ENCODE measurements around the gene ZMIZ1.
A peak's percentile ranks its signal among the peaks of the same experiment; 100 is the strongest.

ZMIZ1 gene

DNA sequence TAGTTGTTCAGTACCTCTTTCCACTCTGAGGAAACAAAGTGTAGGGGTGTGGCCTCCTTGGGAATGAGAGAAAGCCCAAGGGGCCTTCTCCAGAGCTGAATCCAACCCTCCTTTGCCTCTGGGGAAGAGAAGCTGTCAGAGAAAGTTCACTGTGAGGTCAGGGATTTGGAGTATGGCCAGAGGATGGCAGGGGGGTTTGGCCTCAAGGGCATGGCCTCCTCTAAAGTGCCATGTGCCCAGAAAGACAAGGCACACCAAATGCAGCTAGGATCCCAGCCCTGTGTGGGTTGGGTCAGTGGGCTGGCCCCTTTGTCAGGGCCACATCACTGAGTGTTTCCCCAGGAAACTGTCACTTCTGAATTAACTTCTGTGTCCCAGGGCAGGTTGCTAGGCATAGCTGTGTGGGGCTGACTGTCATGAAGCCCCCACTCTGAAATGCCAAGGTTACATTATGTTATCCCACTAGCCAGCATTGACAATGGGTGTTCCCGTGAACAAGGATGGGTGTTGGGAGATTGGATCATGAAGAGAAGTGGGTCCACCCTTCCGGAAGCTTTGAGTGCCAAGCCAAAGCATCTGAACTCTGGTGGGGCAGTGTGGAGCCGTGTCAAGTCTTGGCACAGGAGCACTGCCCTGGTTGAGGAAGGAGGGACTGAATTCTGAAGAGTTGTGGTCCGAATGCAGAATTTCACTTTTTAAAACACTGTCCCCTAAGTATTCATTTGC, 123.3 kb downstream of the ZMIZ1 start:
- no peak for DNase-seq

DNA sequence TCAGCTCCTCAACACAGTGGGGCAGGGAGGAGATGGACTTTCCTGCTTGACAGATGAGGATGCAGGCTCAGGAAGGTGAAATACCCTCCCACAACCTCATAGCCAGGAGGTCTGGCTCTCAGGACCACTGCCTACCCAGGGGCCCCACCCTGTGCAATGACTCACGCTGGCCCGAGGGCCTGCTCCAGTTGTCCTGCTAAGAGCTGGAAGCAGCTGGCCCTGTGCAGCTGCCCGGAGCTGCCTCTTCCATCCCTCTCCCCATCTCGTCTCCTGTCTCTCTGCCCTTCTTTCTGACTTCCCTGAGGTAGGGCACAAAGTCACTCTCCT, 123.9 kb downstream of the ZMIZ1 start:
- no peak for DNase-seq

DNA sequence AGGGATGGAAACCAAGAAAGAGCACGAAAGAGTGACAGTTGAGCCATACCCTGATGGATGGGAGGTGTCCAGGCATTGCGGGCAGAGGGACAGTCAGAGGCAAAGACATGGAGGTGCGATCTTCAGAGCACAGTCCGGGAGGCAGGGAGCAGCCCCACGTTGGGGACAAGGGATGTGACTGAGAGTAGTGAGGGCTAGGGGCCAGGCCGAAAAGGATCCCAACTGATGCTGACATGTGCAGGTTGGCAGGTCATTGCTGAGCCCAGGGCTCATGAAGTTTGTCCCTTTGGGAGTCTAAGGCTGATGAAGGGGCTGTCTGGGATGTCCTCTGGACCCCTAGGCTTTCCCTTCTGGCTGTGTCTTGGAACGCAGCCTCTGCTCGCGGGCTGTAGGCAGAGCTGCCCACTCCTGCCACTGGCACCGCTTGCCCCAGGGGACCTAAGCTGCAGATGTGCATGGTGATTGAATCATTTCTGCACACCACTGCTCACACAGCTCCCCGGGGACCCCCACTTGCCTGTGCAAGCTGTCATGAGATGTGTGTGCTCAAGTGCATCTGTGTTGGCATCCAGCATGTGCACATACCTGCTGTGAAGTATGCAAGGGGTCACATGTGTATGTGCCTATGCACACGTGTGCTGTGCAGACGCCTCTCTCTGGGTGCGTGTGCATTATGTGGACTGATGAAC, 125.1 kb downstream of the ZMIZ1 start:
- DNase-seq, result no peak

DNA sequence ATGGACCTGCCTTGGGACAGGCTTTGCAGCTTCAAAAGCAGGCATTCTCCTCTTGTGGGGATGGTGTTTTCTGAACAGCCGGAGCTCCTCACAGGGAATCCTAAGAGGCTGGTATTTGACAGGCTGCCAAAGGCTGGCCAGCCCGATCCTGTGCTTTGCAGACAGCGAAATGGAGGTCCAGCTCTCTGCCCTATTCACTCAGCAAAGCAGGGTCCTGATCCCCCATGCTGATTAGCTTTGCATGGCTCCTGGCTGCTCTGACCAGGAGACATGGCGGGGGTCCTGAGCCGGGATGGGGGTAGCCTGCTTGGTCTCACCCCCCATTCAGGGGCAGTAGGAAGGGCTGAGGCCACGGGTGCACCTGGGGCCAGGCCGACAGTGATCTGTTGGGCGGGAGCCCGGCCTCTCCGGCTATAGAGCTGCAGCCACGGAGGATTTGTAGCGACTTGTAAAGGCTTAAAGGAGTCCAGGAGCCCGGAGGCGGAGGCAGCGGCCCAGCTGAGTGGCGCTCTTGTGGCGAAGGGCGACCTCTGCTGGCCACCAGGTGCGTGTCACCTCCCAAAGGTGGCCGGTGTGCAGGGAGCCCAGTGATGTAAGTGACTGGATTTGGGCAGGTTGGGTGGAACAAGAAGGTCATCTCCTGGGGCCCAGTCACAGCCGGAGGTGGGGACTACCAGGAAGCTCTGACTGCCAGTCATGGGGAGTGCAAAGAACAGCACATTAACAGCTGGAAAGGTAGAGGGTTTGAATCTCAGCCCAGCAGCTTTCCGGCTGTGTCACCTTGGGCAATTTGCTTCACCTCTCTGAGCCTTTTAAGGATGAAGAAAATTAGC, 126.5 kb downstream of the ZMIZ1 start:
- DNase-seq, result peak; percentile 77

DNA sequence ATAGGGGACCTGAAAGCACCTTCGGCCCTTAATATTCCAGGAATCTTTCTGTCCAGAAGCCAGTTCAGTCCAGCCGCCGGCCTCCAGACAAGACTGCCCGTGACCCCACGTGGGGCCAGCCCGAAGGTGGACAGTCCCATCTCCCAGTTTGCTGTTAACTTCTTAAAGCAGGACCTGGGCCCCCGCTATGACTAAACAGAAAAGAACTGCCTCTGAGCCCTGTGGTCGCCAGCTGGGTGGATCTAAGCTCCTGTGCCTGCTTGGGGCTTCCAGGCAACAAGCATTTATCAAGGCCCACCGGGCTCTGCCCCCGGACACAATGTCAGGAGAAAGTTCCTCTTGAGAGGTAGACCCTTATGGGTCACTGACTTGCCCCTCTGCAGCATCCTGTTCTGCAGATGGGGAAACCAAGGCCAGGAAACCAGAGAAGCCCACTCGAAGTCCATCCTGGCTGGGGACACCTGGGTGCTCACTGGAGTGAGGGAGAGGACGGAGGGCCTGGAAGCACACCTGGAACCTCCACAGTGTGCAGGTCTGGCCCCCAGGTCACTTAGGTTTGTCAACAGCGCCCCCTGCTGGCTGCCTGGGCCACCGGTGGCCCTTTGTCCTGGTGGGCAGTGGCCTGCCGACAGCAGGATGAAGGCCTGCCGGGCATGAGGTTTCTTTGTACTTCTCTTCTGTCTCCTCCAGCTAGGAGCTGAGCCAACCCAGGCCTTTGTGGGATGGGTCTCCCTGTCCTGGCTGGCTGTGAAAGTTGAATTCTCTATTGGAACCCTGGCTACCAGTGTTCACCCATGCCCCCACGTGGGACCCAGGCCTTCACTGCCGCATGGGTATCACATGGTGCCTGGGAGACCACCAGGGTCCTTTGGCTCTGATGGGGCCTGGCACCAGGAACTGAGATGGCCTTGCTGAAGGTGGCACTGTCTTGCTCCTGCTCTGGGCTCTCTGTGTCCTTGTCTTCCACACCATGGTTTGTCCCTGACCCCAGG, 128.0 kb downstream of the ZMIZ1 start:
- DNase-seq, result peak; percentile 45

DNA sequence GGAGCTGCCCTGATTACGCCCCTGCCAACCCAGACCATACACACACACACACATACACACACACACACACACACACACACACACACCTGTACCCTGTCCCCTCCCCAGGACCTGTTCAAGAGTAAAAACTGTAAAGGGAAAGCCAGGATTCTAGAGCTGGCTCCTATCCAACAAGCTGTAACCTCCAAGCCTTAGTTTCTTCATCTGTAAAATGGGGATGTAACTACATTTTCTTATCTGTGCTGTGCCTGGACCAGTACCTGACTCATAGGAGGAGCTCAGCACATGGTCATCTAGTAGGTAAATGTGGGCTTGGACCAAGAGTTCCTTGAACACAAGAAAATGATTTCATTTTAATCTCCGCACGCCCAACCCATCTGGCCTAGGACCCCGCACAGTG, 128.8 kb downstream of the ZMIZ1 start:
- no peak for DNase-seq

DNA sequence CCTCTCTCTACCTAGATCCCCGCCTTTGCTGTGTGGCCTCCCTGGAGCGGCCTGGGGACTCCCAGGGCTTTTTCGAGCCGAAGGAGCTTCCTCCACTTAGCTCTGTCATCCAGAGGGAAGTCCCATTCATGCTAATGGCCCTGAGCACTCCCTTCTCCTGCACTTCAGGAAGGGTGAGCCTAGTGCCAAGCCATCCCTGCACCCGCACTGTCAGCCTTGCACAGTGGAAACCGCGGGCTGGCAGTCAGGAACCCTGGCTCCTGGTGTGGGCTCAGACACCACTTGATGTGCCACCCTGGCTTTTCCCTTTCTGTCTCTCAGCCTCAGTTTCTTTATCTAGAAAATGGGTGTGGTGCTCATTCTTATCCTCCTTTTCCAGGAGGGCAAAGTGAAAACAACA, 131.6 kb downstream of the ZMIZ1 start:
- DNase-seq, result no peak

DNA sequence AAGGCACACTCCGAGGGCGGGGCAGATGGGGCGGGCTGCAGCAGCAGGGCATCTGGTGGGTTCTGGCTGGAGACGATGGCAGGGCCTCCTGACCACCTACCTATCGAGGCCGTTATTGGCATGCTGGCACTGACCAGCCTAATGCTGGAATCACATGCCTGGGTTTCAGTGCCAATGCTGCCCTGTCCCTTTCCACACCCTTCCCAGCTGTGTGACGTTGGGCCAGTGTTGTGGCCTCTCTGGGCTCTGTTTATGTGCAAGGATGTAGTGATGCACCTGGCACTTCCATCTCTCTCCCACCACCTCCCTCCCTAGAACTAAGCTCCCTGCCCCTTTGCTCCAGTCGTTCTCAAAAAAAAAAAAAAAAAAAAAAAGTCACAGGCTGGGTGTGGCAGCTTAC, 132.9 kb downstream of the ZMIZ1 start:
- DNase-seq, result no peak

DNA sequence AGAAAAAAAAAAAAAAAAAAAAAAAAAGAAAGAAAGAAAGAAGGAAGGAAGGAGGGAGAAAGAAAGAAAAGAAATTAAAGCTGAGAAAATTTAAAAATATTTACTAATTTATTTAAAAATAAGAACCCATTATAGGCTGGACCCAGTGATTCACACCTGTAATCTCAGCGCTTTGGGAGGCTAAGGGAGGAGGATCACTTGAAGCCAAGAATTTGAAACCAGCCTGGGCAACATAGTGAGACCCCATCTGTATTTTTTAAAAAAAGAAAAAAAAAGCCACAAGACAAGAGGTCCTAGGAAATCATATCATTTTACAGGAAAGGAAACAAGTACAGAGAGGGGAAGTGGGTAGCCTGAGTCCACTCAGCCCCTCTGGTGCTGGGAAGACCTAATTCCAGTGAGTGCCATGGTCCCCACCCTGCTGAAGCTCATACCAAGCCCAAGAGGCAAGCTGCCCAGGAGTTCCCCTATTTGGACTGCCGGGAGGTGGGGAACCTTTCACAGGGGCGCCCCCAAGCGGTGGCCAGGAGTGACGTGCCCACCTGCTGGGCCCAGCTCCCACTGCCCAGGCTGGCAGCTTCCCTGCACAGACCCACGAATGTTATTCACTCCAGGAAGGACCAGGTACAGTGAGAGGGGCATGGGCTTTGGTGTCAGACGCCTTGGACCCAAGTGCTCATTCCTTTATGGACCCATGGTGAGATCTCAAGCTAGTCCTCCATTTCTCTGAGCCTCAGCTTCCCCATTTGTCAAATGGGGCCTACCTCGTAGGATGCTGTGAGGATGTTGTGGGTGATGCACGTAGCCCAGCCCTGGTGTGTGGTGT, 133.6 kb downstream of the ZMIZ1 start:
- DNase-seq, result peak; percentile 34

DNA sequence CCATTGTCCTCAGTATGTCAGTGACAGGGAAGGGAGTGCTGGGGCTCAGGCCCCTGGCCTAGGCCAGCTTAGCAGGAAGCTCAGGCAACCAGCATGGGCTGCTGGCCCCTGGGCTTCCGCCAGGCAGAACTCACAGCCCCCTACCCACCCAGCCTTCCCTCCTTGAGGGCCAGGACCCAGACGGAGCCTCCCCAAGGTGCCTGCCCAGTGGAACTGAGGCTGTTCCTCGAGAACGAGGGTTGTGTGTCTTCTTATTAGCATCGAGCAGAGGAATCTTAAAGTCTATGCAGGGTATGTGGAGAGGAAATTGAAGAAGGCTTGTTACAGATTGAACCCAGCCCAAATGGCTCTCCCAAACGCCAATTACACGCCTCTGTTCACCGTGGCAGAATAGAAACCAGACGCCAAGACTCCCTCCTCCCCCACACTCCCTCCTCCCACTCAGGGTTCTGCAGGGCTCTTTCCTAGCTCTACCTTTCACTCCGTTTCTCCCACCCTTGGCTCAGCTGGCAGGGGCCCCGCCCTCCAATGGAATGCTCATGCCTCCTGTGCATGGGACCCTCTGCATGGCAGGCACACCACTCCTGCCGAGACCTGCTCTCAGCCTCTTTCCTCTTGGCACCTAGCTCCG, 134.4 kb downstream of the ZMIZ1 start:
- no peak for DNase-seq

DNA sequence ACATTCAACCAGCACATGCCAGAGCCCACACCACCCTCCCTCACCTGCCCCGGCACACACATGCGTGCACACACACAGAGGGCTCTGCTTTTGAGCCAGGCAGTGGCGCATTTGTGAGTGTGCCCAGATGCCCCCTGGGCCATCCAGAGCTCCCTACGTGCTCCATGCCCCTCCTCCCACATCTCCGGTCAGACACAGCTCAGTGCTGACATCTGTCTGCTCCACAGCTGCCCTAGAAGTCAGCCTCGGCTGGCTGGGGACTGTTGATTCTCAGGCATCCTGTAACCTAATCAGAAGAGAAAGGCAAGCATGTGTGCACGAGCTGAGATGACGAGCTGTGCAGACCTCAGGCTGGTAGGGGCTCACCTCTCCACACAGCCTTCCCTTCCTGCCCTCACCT, 135.1 kb downstream of the ZMIZ1 start:
- no peak for DNase-seq

DNA sequence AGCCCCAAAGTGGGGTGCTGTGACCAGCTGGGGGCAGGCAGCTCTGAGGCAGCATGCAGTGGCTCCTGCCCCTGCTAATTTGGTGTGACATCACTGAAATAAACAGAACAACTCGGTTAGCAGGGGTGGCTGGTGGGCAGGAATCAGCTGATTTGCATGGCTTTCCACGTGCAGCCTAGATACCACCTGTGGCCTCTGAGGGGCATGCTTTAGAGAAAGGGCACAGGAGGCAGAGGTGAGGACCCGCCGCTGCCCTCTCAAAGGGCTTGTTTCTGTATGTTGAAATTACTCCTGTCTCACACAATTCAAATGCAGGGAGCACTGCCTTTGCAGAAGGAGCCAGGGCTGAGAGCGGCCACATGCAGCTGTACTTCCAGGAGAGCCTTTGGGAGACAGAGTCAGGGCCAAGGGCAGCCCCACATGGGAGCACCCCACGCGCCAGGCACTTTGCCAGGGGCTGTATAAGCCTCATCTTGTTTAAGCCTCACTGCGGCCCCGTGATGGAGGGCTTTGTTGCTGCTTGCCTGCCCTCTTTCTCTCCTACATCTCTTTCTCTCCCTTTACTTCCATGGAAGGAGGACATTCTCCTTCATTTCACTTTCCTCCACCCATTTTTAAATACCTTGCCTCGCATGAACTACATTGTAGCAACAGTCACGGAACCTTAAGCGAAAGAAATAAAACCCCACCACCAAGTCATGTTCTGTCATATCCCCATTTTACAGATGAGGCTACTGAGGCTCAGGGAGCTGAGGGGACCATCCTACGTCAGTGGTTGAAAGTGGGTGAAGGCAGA, 137.7 kb downstream of the ZMIZ1 start:
- DNase-seq, result no peak

DNA sequence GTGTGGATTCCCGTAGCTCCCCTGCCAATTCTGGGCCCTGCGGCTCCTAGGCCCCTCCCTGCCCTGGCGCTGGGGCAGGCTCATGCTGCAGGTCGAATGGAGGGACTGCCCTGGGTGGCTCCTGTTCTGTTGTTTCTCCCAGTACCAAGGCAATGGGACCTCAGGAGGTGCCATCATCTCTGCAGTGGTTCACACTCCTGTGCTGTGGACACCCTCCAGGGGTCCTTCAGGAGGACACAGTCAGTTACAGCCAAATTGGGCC, 138.3 kb downstream of the ZMIZ1 start:
- DNase-seq, result no peak

DNA sequence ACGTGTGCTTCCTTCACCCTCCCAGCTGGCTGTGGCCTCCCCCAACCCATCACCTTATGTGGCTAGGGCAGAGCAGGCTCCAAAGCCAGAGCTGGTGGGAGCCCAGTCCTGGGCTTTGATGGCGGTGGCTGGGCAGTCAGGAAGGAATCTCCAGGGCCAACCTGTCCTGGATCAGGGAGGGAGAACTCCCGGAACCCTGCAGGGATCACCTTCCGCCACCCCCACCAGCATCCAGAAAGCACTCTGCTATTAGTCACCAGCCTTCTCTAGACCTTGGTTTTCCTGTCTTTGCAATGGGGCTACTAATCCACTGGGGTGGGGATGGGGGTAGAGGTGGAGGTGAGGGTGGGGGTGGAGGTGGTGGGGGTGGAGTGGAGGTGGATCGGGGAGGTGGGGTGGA, 139.0 kb downstream of the ZMIZ1 start:
- no peak for DNase-seq

DNA sequence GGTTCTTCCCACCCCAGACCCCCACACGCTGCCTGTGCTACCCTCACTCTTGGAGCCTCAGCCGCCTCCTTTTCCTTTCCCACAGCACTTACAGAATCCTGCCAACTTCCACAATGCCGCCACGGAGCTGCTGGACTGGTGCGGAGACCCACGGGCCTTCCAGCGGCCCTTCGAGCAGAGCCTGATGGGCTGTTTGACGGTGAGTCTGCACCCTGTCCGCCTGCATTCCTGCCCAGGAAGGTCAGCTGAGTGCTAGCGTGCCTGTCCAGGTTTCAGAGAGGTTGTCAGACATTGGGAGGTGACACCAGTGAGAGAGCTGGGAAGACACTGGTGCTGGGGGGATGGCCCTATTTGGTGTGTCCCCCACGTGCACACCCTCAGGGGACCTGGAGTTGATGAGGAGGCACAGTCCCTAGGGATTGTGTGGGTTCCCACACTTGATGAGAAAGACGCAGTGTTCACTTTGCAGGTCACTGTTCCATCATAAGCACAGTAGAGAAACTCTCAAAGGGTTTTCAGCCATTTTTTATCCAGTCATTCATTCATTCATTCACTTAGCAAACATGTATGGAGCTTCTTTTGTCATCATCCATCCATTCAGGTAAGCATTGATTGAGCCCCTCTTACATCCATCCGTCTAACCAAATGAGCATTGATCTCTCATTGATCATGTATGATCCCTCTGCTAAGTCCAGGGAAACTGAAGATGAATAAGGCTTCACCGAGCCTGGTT, 139.7 kb downstream of the ZMIZ1 start:
- no peak for DNase-seq

DNA sequence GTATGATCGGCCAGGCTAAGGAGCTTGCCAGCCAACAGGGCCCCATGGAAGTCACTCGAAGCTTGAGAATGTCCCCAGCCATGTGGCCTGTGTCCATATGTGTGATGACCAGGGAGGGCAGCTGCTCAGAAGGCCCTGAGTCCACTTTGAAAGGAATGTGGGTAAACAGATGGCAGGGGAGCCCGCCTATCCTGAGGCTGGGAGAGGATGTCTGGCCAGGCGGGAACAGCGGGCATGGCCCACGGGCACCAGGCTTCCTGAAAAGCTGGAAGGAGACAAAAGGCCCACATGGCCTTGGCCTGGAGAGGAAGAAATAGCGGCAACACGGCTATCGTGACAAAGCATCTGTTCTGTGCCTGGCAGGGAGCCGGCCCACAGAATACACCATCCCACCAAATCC, 140.6 kb downstream of the ZMIZ1 start:
- no peak for DNase-seq

DNA sequence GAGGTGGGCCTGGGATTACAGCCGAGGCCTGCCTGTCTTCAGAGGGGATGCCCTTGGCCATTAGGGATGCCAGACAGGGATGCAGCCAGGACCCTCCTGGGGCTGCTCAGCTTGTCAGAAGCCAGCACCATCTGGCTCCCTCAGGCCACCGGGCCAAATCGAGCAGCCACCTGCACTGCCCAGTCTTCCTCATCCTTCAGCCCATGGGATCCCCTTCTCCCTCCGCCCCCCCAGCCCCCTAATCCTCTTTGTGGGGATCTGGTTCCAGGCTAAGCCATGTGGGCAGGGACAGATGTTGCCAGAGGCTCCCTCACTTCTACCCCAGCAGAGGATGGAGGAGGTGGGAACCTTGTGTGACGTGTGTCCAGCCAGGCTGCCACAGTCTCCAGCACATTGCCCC, 141.1 kb downstream of the ZMIZ1 start:
- DNase-seq, result no peak

DNA sequence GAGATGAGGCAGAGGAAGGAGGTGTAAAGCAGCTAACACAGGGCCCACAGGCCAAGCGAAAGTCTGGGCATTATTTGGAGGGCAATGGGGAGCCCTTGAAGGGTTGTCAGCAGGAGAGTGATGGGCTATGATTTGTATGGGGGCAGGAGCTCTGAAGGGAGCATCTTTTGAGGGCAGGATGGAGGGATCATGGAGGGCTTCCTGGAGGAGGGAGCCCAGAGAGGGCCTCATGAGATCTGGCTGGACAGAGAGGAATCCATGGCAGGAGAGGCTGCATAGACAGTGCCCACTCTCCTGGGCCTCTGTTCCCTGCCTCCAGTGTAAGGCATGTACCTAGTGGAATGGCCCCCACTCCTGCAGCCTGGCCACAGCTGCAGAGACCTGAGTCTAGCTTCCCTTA, 141.9 kb downstream of the ZMIZ1 start:
- no peak for DNase-seq

DNA sequence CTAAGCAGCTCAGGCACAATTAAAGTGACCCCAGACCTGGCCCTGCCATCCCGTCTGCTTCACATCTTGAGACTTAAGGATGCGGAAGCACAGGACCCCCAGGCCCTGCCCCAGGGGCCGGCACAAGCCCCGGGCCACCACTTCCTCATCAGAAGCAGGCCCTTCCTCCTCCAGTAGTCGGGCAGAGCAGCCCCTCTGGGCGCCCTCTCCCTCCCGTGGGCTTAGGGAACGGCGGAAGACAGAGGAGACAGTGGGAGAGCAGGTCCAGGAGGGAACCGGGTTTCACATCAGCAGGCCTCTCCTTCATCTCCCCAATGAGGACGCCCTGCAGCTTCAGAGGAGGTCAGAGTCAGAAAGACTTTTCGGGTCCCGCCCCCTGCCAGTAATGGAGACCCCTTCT, 142.8 kb downstream of the ZMIZ1 start:
- DNase-seq, result no peak

DNA sequence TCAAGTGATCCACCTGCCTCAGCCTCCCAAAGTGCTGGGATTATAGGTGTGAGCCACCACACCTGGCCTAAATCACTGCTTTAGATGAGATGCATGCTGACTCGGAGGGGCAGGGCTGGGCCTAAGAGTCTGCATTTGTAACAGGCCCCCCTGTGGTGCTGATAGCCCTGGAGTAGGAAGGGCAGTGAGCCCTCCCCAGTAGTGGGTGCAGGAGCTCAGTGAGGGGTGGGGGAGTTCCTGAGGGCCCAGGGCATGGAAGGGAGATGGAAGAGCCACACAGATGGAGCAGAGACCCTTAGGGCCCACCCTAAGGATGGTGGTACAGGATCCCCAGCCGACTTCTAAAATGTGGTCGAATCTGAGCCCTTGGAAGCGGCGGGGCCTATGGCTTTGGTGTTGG, 146.8 kb downstream of the ZMIZ1 start:
- no peak for DNase-seq
